ENCODE data around the gene GABRB1.
"Not testable (repeated sequence)": the region's sequence is repeated elsewhere in the genome, so short reads cannot be mapped to it uniquely, and the experiment has no call there.

GABRB1 gene

GRCh38 chr4:47287735-47288134 is 256.4 kb downstream of the GABRB1 start:
- no peak overlapping the region for H3K9ac ChIP-seq (ENCODE audit: low read length)
- no peaks in the 10 kb centered on the region for H3K9me2 ChIP-seq (ENCODE audit: low read depth, low read length)
- no peak overlapping the region for H3K4me2 ChIP-seq (ENCODE audit: low read length)
- no peaks in the 10 kb centered on the region for H3K36me3 ChIP-seq (ENCODE audit: insufficient read depth, low read length)
- H3F3A ChIP-seq (ENCODE audit: insufficient read depth, low read length), result no peaks in the 10 kb centered on the region
- no peak overlapping the region for H3K4me3 ChIP-seq (ENCODE audit: low read depth, low read length, poor library complexity, severe bottlenecking)
- H3K27me3 ChIP-seq (ENCODE audit: insufficient read depth, low read length), result no peaks in the 10 kb centered on the region
- H3K9me3 ChIP-seq (ENCODE audit: low read length), result no peaks in the 10 kb centered on the region
- no peak for TF ChIP-seq EZH2 (IDR thresholded peaks at IDR 0.05; ENCODE audit: borderline replicate concordance, low read length)
- no peak for TF ChIP-seq CTCF (IDR thresholded peaks at IDR 0.05; ENCODE audit: low read length)
- no peak overlapping the region for H3K27ac ChIP-seq (ENCODE audit: low read depth, low read length, poor library complexity, severe bottlenecking)
- no peaks in the 10 kb centered on the region for H3K4me1 ChIP-seq (ENCODE audit: insufficient read depth, low read length, severe bottlenecking)
- no peaks in the 10 kb centered on the region for H3K79me2 ChIP-seq (ENCODE audit: insufficient read depth, low read length)
- H2AFZ ChIP-seq (ENCODE audit: low read length), result no peak overlapping the region
- H4K20me1 ChIP-seq (ENCODE audit: insufficient read depth, low read length), result no peaks in the 10 kb centered on the region

- Histone ChIP-seq H3K36me3 (ENCODE audit: insufficient read depth, low read length) (no peaks in the 10 kb centered on the region), H3K4me1 (ENCODE audit: insufficient read depth, low read length, severe bottlenecking) (no peaks in the 10 kb centered on the region), H4K20me1 (ENCODE audit: insufficient read depth, low read length) (no peaks in the 10 kb centered on the region), H3K9ac (ENCODE audit: low read length) (no peak overlapping the region), H3K79me2 (ENCODE audit: insufficient read depth, low read length) (no peaks in the 10 kb centered on the region), H3K27ac (ENCODE audit: low read depth, low read length, poor library complexity, severe bottlenecking) (no peak overlapping the region), H3K9me3 (ENCODE audit: low read length) (no peaks in the 10 kb centered on the region), H2AFZ (ENCODE audit: low read length) (no peak overlapping the region), H3K4me3 (ENCODE audit: low read depth, low read length, poor library complexity, severe bottlenecking) (no peak overlapping the region), H3F3A (ENCODE audit: insufficient read depth, low read length) (no peaks in the 10 kb centered on the region), H3K27me3 (ENCODE audit: insufficient read depth, low read length) (no peaks in the 10 kb centered on the region), H3K9me2 (ENCODE audit: low read depth, low read length) (no peaks in the 10 kb centered on the region), H3K4me2 (ENCODE audit: low read length) (no peak overlapping the region)
- TF ChIP-seq CTCF (IDR thresholded peaks at IDR 0.05; ENCODE audit: low read length), result no peak
- no peak for TF ChIP-seq EZH2 (IDR thresholded peaks at IDR 0.05; ENCODE audit: borderline replicate concordance, low read length)
These were observed 258.4 kb downstream of the GABRB1 start for GRCh38 chr4:47289805-47290204.

- H3K36me3 ChIP-seq (ENCODE audit: insufficient read depth, low read length); H3K27ac ChIP-seq (ENCODE audit: low read depth, low read length, poor library complexity, severe bottlenecking); H3K79me2 ChIP-seq (ENCODE audit: insufficient read depth, low read length); H3K27me3 ChIP-seq (ENCODE audit: insufficient read depth, low read length); H2AFZ ChIP-seq (ENCODE audit: low read length); H3K4me1 ChIP-seq (ENCODE audit: insufficient read depth, low read length, severe bottlenecking); H4K20me1 ChIP-seq (ENCODE audit: insufficient read depth, low read length); H3K4me2 ChIP-seq (ENCODE audit: low read length); H3K9me2 ChIP-seq (ENCODE audit: low read depth, low read length); H3K9ac ChIP-seq (ENCODE audit: low read length); H3F3A ChIP-seq (ENCODE audit: insufficient read depth, low read length); H3K4me3 ChIP-seq (ENCODE audit: low read depth, low read length, poor library complexity, severe bottlenecking); H3K9me3 ChIP-seq (ENCODE audit: low read length): not testable (repeated sequence)
These were observed 259.5 kb downstream of the GABRB1 start for GRCh38 chr4:47290873-47291272.

- no peaks in the 10 kb centered on the region for H3K9me3 ChIP-seq (ENCODE audit: low read length)
- H3K27me3 ChIP-seq (ENCODE audit: insufficient read depth, low read length), result no peaks in the 10 kb centered on the region
- H3K4me1 ChIP-seq (ENCODE audit: insufficient read depth, low read length, severe bottlenecking), result no peaks in the 10 kb centered on the region
- no peaks in the 10 kb centered on the region for H3K9me2 ChIP-seq (ENCODE audit: low read depth, low read length)
- no peak overlapping the region for H3K9ac ChIP-seq (ENCODE audit: low read length)
- H3K36me3 ChIP-seq (ENCODE audit: insufficient read depth, low read length), result no peaks in the 10 kb centered on the region
- no peak overlapping the region for H3K4me2 ChIP-seq (ENCODE audit: low read length)
- no peak overlapping the region for H2AFZ ChIP-seq (ENCODE audit: low read length)
- no peaks in the 10 kb centered on the region for H3F3A ChIP-seq (ENCODE audit: insufficient read depth, low read length)
- no peak overlapping the region for H3K4me3 ChIP-seq (ENCODE audit: low read depth, low read length, poor library complexity, severe bottlenecking)
- TF ChIP-seq CTCF (IDR thresholded peaks at IDR 0.05; ENCODE audit: low read length) (no peak), EZH2 (IDR thresholded peaks at IDR 0.05; ENCODE audit: borderline replicate concordance, low read length) (no peak)
- H4K20me1 ChIP-seq (ENCODE audit: insufficient read depth, low read length), result no peaks in the 10 kb centered on the region
- H3K27ac ChIP-seq (ENCODE audit: low read depth, low read length, poor library complexity, severe bottlenecking), result no peak overlapping the region
- H3K79me2 ChIP-seq (ENCODE audit: insufficient read depth, low read length), result no peaks in the 10 kb centered on the region
These were observed 277.8 kb downstream of the GABRB1 start for GRCh38 chr4:47309165-47309564.
